Measurements from ENCODE around the gene IGF2BP2.

Gene IGF2BP2

DNA sequence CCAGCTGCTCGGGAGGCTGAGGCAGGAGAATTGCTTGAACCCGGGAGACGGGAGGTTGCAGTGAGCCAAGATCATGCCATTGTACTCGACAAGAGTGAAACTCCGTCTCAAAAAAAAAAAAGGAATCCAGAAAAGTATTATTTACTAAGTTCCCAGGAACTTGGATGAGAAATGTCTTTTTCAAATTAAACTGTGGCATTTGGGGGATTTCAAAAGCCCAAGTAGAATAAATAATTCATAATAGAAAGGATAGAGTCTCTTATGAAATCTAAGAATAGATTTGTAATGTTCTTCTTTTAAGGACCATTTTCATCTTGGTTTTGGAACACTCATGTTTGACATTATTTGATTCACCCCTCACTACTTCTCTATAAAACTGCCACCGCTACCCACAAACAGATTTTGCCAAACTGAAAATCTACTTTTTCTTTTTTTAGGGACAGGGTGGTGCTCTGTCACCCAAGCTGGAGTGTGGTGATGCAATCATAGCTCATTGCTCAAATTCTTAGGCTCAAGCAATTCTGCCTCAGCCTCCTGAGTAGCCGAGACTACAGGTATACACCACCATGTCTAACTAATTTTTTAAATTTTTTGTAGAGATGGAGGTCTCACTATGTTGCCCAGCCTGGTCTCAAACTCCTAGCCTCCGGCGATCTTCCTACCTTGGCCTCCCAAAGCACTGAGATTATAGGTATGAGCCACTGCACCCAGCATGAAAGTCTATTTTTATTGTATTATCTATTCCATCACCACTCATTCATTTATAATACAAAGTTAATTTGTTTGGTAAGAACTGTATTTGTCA lies 139.4 kb downstream of the IGF2BP2 start:
- Histone ChIP-seq H4K20me1 (ENCODE audit: insufficient read depth, low read length) (no peaks in the 10 kb centered on the region), H3K27me3 (replicated peaks; ENCODE audit: insufficient read depth, low read length) (no peaks in the 10 kb centered on the region), H3K27ac (ENCODE audit: low read length) (no peak overlapping the region), H3K9me2 (replicated peaks; ENCODE audit: insufficient read depth, low read length) (no peaks in the 10 kb centered on the region), H3K36me3 (replicated peaks; ENCODE audit: insufficient read depth, low read length) (no peaks in the 10 kb centered on the region), H3K9me3 (replicated peaks; ENCODE audit: insufficient read depth, low read length) (no peaks in the 10 kb centered on the region), H3K79me2 (ENCODE audit: low read length) (no peaks in the 10 kb centered on the region), H3K4me1 (ENCODE audit: low read length) (no peaks in the 10 kb centered on the region), H3F3A (ENCODE audit: insufficient read depth, low read length) (no peaks in the 10 kb centered on the region), H2AFZ (ENCODE audit: low read length) (no peak overlapping the region), H3K9ac (ENCODE audit: low read length) (no peak overlapping the region), H3K4me3 (ENCODE audit: low read length) (no peak overlapping the region), H3K4me2 (ENCODE audit: low read depth, low read length) (no peak overlapping the region)
- no peak for DNase-seq
- TF ChIP-seq EZH2phosphoT487 (IDR thresholded peaks at IDR 0.05; ENCODE audit: low read length) (no peak), EZH2 (optimal IDR thresholded peaks at IDR 0.05; ENCODE audit: low read depth, low read length) (no peak)
- TF ChIP-seq, protein P1, sequence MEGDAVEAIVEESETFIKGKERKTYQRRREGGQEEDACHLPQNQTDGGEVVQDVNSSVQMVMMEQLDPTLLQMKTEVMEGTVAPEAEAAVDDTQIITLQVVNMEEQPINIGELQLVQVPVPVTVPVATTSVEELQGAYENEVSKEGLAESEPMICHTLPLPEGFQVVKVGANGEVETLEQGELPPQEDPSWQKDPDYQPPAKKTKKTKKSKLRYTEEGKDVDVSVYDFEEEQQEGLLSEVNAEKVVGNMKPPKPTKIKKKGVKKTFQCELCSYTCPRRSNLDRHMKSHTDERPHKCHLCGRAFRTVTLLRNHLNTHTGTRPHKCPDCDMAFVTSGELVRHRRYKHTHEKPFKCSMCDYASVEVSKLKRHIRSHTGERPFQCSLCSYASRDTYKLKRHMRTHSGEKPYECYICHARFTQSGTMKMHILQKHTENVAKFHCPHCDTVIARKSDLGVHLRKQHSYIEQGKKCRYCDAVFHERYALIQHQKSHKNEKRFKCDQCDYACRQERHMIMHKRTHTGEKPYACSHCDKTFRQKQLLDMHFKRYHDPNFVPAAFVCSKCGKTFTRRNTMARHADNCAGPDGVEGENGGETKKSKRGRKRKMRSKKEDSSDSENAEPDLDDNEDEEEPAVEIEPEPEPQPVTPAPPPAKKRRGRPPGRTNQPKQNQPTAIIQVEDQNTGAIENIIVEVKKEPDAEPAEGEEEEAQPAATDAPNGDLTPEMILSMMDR (IDR thresholded peaks at IDR 0.05; ENCODE audit: low read length) = no peak

- H3K9ac ChIP-seq (ENCODE audit: low read length) = no peak overlapping the region
- no peaks in the 10 kb centered on the region for H3K4me1 ChIP-seq (ENCODE audit: low read length)
- no peak overlapping the region for H3K27ac ChIP-seq (ENCODE audit: low read length)
- H4K20me1 ChIP-seq (ENCODE audit: insufficient read depth, low read length) = no peaks in the 10 kb centered on the region
- H3K4me2 ChIP-seq (ENCODE audit: low read depth, low read length) = no peak overlapping the region
- H3K79me2 ChIP-seq (ENCODE audit: low read length) = no peaks in the 10 kb centered on the region
- H3K4me3 ChIP-seq (ENCODE audit: low read length) = no peak overlapping the region
- H3K27me3 ChIP-seq (replicated peaks; ENCODE audit: insufficient read depth, low read length) = no peaks in the 10 kb centered on the region
- no peaks in the 10 kb centered on the region for H3F3A ChIP-seq (ENCODE audit: insufficient read depth, low read length)
- H3K36me3 ChIP-seq (replicated peaks; ENCODE audit: insufficient read depth, low read length) = no peaks in the 10 kb centered on the region
- DNase-seq = no peak
- no peak for TF ChIP-seq EZH2 (optimal IDR thresholded peaks at IDR 0.05; ENCODE audit: low read depth, low read length)
- TF ChIP-seq, protein P1 (IDR thresholded peaks at IDR 0.05; ENCODE audit: low read length) = no peak
- no peak for TF ChIP-seq EZH2phosphoT487 (IDR thresholded peaks at IDR 0.05; ENCODE audit: low read length)
- no peaks in the 10 kb centered on the region for H3K9me3 ChIP-seq (replicated peaks; ENCODE audit: insufficient read depth, low read length)
- no peaks in the 10 kb centered on the region for H3K9me2 ChIP-seq (replicated peaks; ENCODE audit: insufficient read depth, low read length)
- no peak overlapping the region for H2AFZ ChIP-seq (ENCODE audit: low read length)
These were observed 144.6 kb downstream of the IGF2BP2 start for GRCh38 chr3:185680231-185680630.

- H3K4me2 ChIP-seq (ENCODE audit: low read depth, low read length) = no peak overlapping the region
- H3K36me3 ChIP-seq (replicated peaks; ENCODE audit: insufficient read depth, low read length) = no peaks in the 10 kb centered on the region
- no peaks in the 10 kb centered on the region for H3F3A ChIP-seq (ENCODE audit: insufficient read depth, low read length)
- H3K27ac ChIP-seq (ENCODE audit: low read length) = no peak overlapping the region
- H3K27me3 ChIP-seq (replicated peaks; ENCODE audit: insufficient read depth, low read length) = no peaks in the 10 kb centered on the region
- no peak for DNase-seq
- H3K9me3 ChIP-seq (replicated peaks; ENCODE audit: insufficient read depth, low read length) = no peaks in the 10 kb centered on the region
- no peak overlapping the region for H3K4me3 ChIP-seq (ENCODE audit: low read length)
- no peak overlapping the region for H3K9ac ChIP-seq (ENCODE audit: low read length)
- no peaks in the 10 kb centered on the region for H4K20me1 ChIP-seq (ENCODE audit: insufficient read depth, low read length)
- no peaks in the 10 kb centered on the region for H3K9me2 ChIP-seq (replicated peaks; ENCODE audit: insufficient read depth, low read length)
- TF ChIP-seq EZH2phosphoT487 (IDR thresholded peaks at IDR 0.05; ENCODE audit: low read length) (no peak), EZH2 (optimal IDR thresholded peaks at IDR 0.05; ENCODE audit: low read depth, low read length) (no peak)
- TF ChIP-seq, protein P1 (IDR thresholded peaks at IDR 0.05; ENCODE audit: low read length) = no peak
- H3K4me1 ChIP-seq (ENCODE audit: low read length) = no peaks in the 10 kb centered on the region
- H3K79me2 ChIP-seq (ENCODE audit: low read length) = no peaks in the 10 kb centered on the region
- H2AFZ ChIP-seq (ENCODE audit: low read length) = no peak overlapping the region
These were observed 146.8 kb downstream of the IGF2BP2 start for GRCh38 chr3:185678027-185678426.

Data from MM.1S (cell line).